HG03280 (cell line): ENCODE measurements around the gene VEGFA.

Experiments
- ATAC-seq: cut with Tn5 transposase; IDR thresholded peaks from one replicate; pipeline ENCODE4 v1.9.1; 2021; ENCODE audit warnings: mild to moderate bottlenecking, moderate library complexity; ENCODE audit not compliant: unreplicated experiment

VEGFA gene

GRCh38 chr6:43769526-43770371 lies at the start of gene VEGFA:
TSS of gene VEGFA (plus strand) at chr6:43770211.
- ATAC-seq: peak; percentile 51

GRCh38 chr6:43720999-43721398 lies 49.0 kb upstream of the VEGFA start:
- no peak for ATAC-seq

GRCh38 chr6:43722920-43723545 lies 47.0 kb upstream of the VEGFA start:
- no peak for ATAC-seq

GRCh38 chr6:43723737-43724295 lies 46.2 kb upstream of the VEGFA start:
- peak; percentile 72 for ATAC-seq

GRCh38 chr6:43724354-43724753 lies 45.7 kb upstream of the VEGFA start:
- no peak for ATAC-seq

GRCh38 chr6:43724914-43725642 lies 44.9 kb upstream of the VEGFA start:
- peak; percentile 67 for ATAC-seq

GRCh38 chr6:43725643-43726580 lies 44.1 kb upstream of the VEGFA start:
- ATAC-seq: no peak

- no peak for ATAC-seq
Observed at GRCh38 chr6:43727634-43728033, 42.4 kb upstream of the VEGFA start.

- no peak for ATAC-seq
Observed at GRCh38 chr6:43728586-43728985, 41.4 kb upstream of the VEGFA start.

- no peak for ATAC-seq
Observed at GRCh38 chr6:43729537-43729936, 40.5 kb upstream of the VEGFA start.

- no peak for ATAC-seq
Observed at GRCh38 chr6:43730634-43731033, 39.4 kb upstream of the VEGFA start.

GRCh38 chr6:43733471-43734293 lies 36.3 kb upstream of the VEGFA start:
- ATAC-seq: no peak

- ATAC-seq: no peak
Observed at GRCh38 chr6:43734294-43734665, 35.7 kb upstream of the VEGFA start.

GRCh38 chr6:43735642-43736199 lies 34.3 kb upstream of the VEGFA start:
- ATAC-seq: no peak

- no peak for ATAC-seq
Observed at GRCh38 chr6:43736211-43736786, 33.7 kb upstream of the VEGFA start.

- no peak for ATAC-seq
Observed at GRCh38 chr6:43736844-43737243, 33.2 kb upstream of the VEGFA start.

GRCh38 chr6:43737272-43738081 lies 32.5 kb upstream of the VEGFA start:
- no peak for ATAC-seq

GRCh38 chr6:43738267-43738676 lies 31.7 kb upstream of the VEGFA start:
- no peak for ATAC-seq
